Iris pigment epithelial cell (primary cell): ENCODE results near the gene C9orf78.
A peak's percentile ranks its signal among the peaks of the same experiment; 100 is the strongest.

ENCODE experiments used
- DNase-seq: peaks from one replicate; pipeline ENCODE4 v3.0.0-alpha.2; 2011; ENCODE audit warnings: low read depth

The C9orf78 gene

DNA sequence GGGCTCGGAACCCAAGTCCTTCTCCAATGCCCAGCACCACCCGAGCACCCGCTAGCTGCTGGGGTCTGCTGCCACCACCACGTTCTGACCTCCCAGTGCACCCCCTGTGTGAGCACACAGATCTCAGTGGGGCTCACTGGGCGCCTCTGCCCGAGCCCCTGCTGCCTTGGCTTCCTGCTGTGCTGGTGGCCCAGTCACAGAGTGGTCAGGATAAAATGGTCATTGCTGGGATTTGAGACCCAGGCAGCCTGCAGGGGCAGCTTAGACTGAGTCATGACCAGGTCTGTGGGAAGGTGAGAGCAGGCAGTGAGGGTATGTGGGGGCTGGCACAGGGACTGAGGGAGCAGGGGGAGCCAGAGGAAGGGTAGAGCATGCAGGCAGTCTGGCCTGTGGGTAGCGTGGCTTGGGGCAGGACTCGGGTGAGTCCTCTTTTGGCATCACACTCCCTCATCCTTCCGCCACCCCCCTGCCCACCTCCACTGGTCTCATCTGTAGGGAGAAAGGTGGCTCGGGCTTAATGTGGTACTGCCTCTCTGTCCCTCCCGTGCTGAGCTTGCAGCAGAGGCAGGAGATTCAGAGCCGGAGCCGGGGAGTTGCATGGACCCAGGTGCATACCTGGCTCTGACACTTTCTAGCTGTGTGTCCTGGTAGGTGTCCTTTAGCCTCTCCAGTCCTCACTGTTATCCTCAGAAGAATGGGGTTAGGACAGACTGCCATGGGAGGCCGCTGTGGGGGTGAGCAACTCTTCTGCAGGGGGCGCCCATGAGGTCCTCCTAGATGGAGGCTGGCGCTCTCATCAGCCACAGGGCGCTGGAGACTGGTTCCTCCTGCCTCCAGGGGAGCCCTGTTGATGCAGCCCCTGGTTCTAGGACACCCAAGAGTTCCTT is 32.3 kb upstream of the C9orf78 start:
- no peak for DNase-seq

DNA sequence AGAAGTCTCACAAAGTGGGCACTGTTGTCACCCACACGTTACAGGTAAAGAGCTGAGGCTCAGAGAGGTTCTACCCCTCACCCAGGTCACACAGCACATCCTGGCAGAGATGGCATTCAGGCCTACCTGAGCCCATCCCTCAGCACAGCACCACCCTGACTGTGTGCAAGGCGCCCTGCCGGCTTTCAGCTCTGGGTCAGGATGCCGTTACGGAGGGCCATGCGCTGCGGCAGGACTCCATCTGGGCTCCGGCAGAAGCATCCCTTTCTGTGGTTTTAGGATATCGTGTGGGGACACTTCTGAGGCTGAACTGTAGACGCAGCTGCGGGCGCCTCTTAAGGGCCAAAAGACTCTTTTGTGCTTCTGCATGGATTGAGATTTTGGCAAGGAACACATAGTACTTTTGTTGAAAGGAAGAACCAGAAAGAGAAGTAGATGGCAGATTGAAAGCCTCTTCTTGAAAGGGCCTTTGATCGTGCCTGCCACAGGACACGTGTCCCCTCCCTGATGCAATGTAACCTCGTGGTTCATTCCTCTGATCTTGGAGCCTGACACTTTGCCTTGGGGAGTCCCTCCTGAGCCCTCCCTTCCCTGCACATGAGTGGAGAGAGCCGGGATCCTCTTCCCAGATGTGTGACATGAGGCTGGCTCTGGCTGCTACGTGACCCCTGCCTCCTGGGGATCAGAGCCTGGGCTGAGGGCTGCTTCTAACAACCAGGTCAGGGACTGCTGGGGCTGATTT is 31.5 kb upstream of the C9orf78 start:
- DNase-seq, result no peak

DNA sequence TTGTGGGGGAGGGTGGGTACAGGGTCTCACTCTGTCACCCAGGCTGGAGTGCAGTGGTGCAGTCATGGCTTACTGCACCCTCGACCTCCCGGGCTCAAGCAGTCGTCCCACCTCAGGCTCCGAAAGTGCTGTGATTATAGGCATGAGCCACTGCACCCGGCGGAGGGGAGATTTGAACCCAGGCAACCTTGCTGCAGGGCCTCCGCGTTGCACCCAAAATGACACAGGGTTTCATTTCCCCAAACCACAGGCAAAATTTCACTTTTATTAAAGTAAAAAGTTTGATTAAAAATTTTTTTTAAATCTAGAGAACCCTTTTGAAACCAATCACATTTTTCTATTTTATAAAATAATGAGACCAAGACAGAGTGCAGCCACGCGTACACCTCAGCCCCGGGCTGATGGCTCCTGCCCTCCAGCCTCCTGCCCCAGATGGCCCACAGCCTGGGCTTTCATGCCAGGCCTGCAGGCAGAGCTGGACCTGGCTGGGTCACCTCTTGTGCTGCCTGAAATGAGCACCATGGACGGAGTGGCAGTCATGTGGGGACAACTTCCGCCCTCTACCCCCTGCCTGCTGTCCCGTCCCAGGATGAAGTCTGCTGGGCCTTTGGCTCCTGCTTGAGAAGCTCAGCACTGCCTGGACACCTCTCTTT is 30.7 kb upstream of the C9orf78 start:
- no peak for DNase-seq

DNA sequence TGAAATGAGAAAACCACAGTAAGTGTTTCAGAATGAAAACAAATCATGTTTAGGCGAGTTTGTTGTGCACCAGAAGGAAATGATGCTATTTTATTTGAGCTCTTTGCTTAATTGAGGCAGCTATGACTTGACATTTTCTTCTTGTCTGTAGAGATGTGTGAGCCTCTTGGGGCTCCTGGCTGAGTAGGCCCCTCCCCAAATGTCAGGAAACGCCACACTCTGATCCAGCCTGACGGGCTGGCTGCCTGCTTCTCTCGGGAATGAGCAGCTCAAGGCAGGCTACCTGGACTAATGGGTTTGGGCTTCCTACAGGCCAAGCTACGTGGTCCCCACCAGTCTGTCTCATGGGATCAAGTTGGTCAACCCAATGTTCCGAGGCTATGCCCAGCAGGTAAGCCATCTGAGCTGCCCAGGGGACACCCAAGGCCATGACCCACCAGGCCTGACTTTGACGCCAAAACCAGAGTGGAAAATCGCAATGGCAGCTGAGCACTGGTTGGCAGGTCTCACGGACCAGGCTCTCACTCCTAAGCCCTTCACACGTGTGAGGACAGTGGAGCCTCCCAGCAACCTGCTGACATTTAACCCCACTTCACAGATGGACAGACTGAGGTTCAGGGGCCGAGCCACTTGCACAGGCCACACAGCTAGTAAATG is 30.0 kb upstream of the C9orf78 start:
- DNase-seq, result no peak

DNA sequence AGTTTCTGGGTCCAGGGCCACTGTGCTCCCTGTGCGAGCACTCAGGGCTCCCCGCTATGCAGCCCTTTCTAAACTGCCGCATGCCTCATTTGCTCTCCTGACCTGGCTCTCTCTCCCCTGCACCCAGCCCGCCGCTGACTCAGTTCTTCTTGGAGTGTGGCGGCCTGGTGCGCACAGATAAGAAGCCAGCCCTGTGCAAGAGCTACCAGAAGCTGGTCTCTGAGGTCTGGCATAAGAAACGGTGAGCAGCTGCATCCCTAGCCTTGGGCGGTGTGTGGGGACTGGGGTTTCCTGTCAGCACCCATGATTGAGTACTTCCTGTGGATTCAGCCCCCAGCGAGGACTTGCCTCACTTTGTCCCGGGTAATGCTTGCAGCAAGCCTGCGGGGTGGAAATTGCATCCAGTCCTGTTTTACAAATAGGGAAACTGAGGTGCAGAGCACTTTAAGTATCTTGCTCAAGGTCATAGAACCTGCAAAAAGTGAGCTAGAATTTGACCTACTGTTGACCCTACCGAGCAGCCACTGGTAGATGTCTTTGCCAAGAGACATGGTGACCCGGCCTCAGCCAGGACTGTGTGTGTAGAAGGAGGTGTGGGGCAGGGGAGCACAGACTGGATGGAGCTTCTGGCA is 28.1 kb upstream of the C9orf78 start:
- DNase-seq, result peak; percentile 93

DNA sequence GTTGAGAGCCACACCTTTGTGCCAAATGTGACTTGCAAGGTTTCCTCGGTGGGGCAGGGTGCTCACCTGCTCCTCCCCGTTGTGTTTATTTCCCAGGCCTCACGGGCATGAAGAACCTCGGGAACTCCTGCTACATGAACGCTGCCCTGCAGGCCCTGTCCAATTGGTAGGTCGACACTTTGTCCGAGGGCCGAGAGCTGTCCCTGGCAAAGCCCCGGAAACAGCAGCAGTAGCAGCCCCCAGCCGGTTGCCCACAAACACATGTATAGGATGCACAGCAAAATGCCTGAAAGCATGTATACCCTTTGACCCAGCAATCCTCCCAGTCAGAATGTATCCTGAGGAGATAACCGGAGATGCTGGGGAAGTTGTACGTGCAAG is 26.4 kb upstream of the C9orf78 start:
- no peak for DNase-seq

DNA sequence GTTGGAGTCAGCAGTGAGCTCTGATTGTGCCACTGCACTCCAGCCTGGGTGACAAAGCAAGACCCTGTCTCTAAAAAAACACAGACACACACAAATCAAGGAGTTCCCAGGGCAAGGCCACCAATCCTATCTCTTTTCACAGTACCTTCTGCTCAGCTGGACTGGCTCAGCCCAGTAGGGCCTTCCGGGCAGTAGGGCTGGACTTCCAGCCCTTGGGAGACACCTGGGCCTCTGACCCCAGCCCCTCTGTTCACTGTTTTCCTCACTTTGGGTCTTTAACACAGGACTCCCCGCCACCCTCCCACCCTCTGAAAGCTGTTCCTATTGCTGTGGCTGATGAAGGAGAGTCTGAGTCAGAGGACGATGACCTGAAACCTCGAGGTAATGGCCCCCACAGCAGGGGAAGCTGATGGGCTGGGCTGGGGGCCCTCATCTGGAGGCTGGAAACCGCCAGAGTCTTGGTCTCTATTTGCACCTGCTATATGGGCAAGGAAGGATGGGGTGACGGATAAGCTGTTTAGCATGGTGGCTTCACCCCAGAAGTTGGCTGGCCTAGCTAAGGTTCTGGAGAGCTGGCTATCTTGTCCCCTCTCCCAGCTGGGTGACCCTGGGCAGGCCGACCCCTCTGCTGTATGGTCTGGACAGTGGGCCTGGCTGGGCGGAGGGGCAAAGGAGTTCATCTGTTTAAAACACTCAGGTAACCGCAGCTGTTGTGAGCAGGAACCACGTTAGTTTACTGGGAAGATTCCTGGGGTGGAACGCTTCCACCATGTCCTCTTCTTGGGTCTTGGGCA is 25.8 kb upstream of the C9orf78 start:
- DNase-seq, result no peak

DNA sequence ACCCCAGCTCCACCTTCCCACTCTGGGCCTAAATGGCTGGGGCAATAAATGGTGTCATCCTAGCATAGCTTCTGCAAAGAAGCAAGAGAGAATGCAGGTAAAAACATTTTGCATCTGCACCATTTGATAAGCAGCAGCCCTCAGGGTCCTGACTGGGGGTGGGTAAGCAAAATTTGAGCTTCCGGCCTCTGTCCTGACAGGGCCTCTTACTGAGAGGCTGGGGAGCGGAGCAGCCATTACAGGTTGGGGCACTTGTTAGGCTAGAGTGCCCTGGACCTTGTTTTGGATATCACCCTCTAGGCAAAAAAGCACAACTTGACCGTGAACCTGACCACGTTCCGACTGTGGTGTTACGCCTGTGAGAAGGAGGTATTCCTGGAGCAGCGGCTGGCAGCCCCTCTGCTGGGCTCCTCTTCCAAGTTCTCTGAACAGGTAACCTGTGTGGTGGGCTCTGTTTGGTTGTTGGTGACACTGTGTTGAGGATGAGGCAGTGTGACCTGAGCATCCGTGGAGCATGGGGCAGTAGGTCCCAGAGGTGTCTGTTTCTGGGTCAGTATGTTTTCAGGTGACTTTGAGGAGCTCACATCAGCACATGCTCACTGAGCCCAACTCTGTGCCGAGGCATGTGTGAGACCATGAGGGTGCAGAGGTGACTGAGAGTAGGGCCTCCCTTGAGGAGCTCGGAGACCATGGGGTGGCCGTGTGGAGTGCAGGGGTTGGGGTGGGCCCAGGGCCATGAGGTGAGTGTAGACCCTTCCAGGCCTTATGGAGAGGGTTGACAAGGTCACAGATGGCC is 23.3 kb upstream of the C9orf78 start:
- DNase-seq, result no peak

DNA sequence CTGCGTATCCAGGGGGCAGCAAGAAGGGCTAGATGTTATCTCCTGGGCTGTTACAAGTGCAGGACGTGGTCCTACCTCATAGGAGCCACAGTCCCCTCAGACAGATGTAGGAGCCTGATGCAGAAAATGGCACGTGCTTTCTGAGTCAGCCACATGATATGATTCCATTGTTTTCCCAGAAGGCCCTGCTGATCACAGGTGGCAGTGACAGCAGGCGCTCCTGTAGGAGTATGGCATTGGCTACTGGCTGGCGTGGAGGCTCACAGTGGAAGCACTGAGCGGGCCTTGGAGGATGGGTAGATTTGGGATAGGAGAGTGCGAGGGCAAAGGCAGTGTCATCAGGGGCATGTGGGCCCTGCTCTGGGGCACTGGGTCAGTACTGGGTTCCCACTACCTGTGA is 22.1 kb upstream of the C9orf78 start:
- DNase-seq, result no peak

DNA sequence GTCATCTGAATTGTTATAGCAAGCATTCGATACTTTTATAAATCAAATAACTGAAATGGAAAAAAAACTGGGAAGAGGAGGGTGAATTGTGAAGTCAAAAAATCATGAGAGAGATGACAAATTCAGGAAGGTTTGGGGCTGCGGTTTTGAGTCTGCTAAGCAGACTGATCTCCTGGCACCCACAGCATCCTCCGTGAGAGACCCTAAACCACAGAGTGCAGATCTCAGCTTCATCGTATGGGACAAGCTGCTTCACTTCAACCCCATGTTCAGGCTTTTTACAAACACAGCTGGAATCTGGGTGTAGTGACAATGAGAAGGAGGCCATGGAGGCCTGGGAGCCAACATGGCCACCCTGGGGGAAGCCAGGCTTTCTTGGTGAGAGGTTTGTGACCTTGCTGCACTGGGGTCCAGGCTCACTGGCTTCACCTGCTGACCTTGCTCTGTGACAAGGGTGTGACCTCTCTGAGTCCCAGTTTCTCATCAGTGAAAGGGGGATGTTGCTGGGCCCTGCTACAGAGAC is 19.6 kb upstream of the C9orf78 start:
- DNase-seq, result no peak

DNA sequence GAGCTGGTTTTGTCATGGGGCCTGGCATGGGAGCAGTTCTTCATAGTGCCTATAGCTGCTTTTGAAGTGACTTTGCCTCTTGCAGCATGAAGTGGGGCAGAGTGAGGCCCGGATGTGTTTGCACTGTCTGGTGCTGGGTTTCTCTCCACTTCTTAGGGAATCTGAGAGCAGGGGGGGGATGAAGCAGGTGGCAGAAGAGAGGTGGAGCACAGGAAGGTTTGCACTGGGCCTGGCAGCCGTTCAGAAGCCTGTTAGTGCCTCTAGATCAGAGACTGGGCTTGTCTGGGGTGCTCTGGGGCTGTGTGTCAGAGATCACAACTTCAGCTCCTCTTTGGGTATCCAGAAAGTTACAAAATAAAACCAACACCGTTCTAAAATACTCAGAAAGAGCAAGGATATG is 18.5 kb upstream of the C9orf78 start:
- DNase-seq, result no peak

DNA sequence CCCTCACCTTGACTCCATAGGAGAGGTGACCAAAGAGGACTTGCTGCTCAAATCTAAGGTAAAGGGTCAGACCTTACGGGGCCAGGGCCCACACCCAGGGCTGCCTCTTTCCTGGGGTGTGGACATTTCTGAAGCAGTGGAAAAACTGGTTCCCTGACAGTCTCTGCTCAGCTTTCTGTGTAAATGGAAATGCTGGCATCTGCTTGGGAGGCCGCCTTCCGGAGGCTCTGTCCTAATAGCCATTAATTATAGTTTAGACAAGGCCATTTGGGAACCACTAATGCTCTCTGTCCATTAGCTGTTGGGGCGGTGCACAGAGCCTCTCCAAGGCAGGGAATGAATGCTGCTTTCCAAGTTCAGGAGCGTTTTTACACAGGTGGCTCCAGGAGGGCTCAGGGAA is 17.5 kb upstream of the C9orf78 start:
- DNase-seq, result no peak

DNA sequence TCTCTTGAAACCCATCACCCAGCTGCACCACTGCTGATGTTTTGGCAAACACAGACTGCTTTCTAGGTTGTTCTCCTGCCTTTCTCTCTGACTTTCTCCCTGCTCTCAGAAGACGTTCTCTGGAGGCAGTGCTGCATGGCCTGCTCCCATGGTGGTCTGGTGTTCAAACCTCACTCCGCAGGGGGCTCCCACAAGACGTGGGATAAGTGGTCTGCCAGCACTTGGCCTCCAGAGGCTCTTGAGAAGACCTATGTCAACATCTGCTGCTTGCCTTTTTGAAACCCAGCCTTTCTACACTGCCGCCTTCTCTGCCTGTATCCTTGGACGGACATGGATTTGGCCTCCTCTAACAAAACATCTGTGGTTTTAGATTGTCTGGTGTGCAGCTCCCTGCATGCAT is 16.7 kb upstream of the C9orf78 start:
- DNase-seq, result no peak

DNA sequence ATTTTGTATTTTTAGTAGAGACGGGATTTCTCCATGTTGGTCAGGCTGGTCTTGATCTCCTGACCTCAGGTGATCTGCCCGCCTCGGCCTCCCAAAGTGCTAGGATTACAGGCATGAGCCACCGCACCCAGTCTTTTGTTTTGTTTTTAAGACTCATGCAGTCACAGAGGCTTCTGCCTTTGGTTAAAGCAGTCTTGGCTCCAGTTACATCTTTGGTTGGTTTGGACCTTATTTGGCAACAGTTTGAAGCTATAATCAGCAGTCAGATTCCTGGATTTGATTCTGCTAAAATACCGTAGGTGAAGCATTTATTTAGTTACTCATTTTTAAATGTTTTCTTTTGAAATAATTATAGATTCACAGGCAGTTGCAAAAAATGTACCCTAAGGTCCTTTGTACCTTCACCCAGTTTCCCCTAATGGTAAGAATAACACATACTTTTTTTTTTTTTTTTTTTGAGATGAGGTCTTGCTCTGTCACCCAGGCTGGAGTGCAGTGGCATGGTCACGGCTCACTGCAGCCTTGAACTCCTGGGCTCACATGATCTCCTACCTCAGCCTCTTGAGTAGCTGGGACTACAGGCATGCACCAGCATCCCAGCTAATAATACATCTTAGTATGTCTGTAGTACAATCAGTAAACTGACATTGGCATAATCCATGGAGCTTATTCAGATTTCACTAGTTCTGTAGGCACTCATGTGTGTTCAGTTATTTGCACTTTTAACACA is 15.9 kb upstream of the C9orf78 start:
- DNase-seq, result peak; percentile 32

DNA sequence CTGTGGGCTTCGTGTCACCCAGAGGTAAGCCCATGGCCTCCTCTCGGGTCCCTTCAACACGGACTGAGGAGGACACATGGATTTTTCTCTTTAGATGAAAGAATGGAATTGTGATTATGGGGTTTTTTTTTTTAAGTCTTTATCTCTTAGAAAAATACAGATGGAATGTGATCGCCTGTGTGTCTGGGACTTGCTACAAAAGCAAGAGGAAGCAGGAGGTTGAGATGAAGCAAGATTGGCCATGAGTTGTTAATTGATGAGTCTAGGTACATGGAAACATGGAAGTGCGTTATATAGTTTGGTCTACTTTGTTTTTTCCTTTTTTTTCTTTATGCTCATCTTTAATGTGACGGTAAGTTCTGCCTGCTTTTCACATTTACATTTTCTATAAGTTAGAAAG is 14.8 kb upstream of the C9orf78 start:
- DNase-seq, result peak; percentile 61

DNA sequence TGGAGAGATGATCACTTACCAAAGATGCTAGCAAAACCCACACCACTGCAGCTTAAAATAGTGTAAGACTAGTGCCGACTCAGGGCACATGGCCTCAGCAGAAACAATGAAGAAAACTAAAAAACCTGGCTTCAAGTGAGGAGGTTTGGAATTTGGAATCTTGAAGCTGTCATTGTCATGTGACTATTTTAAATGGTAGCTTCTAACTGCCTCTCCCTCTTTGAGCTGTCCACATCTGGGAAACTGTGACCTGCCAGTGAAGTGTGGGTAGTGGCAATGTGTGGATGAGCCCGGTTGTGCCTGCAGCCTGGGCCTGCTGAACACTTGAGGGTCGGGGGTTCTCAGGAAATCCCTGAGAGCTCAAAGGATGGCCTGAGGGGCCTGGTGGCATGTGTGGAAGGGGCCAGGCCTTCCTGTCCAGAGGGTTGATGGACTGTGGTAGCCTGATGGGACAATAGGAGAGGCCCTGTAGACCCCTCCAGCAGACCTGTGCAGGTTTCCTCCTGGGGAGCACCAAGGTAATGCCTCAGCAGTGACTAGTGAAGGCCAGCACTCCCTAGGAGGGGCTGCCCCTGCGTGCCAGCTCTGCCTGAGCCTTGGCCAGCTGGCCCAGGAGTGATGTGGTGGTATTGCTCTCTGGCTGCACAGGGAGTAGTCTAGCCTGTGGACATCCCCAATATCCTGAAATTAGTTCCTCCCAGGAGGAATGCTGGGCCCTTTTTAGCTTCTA is 13.8 kb upstream of the C9orf78 start:
- no peak for DNase-seq

DNA sequence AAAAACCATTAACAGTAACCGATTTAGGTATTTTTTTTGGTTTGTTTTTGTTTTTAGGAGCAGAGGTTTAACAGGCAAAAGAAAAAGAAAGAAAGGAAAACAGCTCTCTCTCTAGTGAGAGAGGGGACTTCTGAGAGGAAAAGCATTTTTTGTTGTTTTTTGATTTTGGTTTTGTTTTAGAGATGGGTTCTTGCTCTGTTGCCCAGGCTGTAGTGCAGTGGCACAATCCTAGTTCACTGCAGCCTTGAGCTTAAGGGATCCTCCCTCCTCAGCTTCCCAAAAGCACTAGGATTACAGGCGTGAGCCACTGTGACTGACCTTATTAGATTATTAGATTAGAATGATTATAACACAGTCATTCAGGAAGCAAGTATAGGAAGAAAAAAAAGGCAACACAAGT is 10.3 kb upstream of the C9orf78 start:
- DNase-seq, result no peak

DNA sequence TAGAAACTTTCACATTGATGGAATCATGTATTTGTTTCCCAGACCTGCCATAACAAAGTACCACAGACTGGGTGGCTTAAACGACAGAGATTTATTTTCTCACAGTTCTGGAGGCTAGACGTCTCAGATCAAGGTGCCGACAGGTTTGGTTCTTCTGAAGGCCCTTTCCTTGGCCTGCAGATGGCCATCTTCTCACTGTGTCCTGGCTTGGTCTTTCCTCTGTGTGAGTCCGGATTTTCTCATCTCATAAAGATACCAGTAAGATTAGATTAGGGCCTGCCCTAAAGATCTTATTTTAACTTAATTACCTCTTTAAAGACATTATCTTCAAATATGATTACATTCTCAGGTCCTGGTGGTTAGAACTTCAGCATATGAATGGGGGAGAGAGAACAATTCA is 6.0 kb upstream of the C9orf78 start:
- no peak for DNase-seq

DNA sequence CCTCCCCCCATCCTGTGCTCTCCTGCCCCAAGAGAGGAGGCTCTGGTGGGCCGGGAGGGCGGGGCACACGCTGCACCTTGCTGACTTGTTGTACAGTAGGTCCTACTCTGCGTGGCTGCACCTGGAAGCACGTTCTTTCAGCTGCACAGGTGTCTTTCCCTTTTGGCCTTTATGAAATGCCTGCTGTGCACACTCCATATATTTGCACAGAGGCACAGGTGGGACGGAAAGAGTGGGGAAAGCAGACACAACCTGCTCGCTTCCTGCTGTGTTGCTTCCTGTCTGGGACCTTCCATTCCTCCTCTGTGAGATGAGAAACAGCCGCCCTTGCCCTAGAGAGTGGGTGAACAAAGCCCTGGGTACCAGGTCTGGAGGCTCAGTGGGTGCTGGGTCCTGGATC is 5.0 kb upstream of the C9orf78 start:
- no peak for DNase-seq
